Stimulated activated CD8-positive, alpha-beta memory T cell treated with anti-CD3 and anti-CD28 coated beads, Interleukin-12 subunit alpha, Interleukin-12 subunit beta, amount 100 ng/mL, for 1 hour (primary cell): ENCODE data around the gene PELO.
"Not testable (repeated sequence)": the region's sequence is repeated elsewhere in the genome, so short reads cannot be mapped to it uniquely, and the experiment has no call there.

Source experiments
- DNase-seq: peaks from one replicate; pipeline ENCODE4 v3.0.0-alpha.2; 2020; ENCODE audit warnings: low read depth

The PELO gene

DNA sequence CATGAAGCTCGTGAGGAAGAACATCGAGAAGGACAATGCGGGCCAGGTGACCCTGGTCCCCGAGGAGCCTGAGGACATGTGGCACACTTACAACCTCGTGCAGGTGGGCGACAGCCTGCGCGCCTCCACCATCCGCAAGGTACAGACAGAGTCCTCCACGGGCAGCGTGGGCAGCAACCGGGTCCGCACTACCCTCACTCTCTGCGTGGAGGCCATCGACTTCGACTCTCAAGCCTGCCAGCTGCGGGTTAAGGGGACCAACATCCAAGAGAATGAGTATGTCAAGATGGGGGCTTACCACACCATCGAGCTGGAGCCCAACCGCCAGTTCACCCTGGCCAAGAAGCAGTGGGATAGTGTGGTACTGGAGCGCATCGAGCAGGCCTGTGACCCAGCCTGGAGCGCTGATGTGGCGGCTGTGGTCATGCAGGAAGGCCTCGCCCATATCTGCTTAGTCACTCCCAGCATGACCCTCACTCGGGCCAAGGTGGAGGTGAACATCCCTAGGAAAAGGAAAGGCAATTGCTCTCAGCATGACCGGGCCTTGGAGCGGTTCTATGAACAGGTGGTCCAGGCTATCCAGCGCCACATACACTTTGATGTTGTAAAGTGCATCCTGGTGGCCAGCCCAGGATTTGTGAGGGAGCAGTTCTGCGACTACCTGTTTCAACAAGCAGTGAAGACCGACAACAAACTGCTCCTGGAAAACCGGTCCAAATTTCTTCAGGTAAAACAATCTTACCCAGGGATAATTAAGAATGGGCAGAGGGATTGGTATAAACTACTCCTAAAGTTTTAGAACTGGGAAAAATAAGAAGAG lies 12.9 kb downstream of the PELO start:
- DNase-seq, result no peak

DNA sequence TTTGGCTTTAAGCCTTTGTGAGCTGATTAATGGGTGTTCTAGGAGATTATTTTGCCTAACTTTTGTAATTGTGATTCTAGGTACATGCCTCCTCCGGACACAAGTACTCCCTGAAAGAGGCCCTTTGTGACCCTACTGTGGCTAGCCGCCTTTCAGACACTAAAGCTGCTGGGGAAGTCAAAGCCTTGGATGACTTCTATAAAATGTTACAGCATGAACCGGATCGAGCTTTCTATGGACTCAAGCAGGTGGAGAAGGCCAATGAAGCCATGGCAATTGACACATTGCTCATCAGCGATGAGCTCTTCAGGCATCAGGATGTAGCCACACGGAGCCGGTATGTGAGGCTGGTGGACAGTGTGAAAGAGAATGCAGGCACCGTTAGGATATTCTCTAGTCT lies 13.6 kb downstream of the PELO start:
- DNase-seq, result no peak

DNA sequence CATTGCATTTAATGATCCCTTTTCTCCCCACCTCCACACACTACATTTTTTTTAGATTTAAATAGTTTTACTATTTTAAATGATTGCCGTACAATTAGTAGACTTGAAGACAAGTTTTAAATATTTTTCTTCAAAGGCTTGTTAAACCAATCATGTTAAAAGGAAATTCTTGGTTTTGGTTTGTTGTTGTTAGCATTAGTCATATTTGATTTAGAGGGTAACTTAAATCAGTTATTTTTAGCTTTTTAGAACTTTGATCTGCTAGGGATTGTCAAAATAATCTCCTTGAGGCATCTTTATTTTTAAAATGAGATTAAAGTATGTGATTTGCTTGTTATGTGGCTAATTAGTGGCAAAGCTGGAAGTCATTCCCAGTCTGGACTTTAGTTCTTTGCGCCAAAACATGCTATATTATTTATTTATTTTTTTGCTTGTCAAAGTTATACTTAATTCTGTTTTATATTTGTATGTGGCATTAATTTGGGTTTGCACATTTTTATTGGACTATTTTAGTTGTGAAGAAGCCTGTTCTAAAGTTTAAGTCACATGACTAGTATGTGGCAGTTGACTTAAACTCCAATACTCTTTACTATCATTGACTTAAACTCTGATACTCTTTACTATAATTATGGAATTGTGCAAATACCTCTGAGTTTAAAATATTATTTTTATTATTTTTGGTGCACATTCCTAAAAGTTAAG lies 14.7 kb downstream of the PELO start:
- no peak for DNase-seq

DNA sequence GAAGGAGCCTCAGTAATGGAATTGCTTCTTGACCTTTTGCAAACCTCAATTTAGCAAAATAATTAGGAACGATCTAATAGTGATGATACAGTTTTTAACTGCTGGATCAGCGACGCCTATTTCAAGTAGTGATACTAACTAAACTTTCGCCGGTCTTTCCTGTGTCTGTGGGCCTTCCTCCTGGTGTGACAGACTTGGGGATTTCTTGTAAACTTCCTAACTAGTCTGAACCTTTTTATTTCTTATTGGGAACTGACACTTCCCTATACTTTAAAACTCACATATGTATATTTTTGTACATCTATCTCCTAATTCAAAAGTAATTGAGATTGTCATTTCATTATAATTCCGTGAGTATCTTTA lies 15.2 kb downstream of the PELO start:
- no peak for DNase-seq

DNA sequence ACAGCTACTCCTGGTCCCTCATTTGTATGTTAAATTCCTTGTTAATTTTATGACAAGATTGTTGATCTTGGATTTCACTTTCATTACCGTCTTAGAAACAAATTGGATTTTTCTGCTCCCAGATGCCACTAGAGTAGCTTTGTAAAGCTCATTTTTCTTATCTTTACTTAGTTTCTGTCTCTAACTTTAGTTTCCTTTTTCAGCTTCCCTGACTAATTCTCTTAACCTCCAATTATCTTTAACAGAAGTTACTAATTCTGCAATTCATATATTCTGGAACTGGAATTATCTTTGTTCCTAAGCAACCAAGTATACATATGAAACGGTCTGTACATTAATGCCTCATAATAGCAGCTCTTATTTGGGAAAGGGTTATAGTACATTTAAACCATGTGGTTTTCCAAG lies 16.7 kb downstream of the PELO start:
- no peak for DNase-seq

DNA sequence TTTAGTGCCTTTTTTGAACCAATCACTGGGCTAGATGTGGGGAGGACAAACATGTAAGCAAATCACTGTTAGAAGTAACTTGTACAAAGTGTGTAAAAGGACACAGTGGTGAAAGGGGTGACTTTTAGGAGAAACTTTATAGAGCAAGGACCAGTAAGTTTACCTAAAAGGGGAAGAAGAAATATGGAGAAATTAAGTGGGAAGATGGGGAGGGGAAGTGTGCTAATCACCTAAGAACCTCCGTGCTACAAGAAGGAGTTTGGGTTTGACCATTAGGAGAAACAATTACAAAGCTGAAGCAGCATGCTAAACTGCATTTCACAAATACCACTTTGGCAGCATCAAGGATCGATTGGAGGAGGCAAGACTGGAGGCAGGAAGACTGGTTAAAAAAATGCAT lies 17.3 kb downstream of the PELO start:
- no peak for DNase-seq

DNA sequence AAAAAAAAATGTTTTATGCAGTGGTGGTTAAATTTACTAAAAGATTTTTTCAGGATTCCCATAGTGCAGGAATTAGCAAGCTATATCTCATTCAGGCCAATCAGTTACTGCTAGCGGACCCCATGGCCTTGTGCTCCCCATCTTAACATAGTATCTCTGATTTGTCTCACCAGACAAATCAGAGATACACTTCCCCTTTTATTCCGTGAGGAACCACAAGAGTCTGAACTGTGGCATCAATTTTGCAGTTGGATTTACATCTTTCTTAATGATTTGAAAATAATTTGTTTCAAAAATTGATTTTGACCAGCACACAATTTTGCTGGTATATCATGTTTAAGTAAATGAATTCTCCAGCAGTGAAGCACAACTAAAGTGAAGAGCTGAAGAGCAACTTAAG lies 17.9 kb downstream of the PELO start:
- no peak for DNase-seq

DNA sequence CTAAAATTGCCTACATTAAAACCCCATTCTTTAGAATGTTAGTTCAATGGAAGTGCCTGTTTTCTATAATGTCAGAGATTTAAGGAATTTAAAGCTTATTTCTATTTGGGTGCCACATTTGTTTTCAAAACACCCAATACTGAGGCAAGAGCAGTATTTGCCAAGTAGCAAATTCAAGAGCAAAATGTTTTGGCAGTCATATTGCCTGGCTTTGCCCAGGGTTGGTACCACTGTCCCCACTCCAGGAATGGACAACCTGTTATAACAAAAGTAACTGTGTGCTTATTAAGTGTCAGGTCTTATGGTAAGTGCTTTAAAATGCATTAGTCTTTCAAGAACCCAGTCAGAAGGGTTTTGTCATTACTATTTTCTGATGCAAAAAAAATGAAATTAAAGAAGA lies 19.3 kb downstream of the PELO start:
- no peak for DNase-seq

DNA sequence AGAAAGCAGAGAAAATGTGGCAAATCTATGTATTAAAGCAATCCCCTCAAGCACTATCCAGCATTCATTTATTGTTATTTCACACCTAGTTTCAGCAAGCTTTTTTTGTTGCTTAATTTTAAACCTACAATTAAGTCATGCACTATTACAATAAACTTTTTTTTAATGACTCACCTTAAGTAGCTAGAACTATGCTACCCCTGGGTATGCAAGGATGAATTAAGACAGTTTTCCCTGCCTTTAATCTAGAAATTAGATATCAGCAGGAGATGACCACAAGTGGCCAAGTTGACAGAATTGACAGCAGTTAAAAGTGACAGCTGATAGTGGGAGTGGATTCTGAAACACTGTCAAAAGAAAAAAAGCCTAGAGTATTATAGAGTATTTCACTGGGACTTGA lies 20.0 kb downstream of the PELO start:
- no peak for DNase-seq

DNA sequence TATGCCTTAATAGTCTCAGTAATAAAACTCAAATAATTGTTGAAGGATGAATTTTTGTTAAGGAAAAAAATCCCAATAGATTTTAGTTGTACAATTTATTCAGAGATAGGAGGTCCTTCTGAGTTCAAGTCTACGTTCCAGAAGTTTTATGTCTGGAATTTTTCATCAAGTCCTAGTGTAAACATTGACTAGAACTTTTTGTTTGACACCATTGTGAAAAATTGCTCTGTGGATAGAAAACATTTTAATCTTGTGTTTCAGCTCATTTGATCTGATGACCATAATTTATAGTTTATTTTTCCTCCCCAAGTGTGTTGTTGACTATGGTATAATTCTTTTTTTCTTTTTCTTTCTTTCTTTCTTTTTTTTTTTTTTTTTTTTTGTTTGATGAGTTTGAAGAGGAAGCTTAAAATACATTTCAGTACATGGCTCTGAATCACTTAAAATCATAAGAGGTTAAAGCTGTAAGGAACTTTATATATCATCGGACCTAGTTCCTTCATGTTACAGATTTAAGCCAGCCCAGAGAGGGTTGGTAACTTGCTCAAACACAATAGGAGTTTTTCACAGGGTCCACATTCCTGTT lies 20.7 kb downstream of the PELO start:
- DNase-seq, result no peak

DNA sequence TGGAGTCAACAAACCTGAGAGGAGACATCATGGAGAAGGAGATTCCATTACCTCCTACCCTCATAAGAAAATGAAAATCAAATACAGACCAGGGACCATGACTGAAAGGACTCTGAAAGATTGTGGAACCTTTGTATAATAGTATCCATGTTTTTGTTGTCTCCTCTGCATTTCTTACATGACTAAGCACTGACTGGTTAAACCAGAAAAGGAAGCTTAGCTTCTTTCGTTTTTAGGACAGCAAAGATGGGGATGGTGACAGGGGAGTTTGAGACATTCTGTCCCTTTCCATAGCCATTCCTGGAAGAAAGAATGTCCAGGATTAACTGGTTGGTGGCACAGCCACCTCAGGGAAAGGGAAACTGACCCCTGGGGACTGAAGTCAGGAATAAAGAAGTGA lies 22.2 kb downstream of the PELO start:
- no peak for DNase-seq

DNA sequence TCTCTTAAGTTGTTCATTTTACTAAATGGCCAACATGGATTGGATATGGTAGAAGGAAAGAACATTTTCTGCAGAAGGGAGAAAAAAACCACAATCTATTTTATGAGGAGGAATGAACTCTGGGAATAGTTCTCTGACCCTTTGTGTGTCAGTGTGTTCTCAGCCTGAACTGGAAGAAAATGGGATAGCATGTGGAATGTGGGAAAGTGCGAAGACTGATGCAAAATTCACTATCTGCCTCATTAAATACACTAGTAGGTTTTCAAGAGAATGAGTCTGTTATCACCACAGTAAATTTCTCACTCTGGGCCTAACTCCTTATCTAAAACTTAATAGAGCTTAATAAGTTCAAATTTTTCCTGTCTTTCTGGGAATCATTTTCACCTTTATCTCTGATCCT lies 22.7 kb downstream of the PELO start:
- no peak for DNase-seq

DNA sequence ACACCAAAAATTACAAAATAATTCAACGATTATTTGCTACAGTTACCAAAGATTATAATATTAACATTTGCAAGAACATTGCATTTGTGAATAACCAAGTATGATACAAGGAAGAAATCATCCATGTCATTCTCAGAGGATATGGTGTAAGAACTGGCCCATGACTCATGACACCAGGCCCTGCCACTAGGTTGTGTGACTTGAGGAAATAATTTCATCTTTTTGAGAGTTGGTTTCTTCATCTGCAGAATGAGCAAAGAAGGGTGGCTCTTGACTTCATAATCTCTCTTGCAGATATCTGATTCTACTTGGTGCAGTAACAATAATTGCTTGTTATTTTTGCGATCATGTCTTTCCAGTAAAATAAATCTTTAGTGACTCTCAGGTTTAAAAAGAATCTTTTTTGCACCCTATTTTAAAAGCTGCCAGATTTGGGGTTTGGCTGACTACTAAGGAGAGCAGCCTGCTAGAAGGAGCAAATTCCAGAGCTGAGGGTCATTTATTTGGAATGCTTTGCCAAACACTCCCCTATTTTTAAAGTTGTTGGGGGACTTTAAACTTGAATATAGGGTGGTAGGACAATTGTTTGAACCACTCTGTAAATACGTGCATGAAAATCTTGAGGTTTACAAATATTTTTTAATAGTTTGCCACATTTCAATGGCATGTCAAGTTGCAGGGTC lies 23.5 kb downstream of the PELO start:
- no peak for DNase-seq

DNA sequence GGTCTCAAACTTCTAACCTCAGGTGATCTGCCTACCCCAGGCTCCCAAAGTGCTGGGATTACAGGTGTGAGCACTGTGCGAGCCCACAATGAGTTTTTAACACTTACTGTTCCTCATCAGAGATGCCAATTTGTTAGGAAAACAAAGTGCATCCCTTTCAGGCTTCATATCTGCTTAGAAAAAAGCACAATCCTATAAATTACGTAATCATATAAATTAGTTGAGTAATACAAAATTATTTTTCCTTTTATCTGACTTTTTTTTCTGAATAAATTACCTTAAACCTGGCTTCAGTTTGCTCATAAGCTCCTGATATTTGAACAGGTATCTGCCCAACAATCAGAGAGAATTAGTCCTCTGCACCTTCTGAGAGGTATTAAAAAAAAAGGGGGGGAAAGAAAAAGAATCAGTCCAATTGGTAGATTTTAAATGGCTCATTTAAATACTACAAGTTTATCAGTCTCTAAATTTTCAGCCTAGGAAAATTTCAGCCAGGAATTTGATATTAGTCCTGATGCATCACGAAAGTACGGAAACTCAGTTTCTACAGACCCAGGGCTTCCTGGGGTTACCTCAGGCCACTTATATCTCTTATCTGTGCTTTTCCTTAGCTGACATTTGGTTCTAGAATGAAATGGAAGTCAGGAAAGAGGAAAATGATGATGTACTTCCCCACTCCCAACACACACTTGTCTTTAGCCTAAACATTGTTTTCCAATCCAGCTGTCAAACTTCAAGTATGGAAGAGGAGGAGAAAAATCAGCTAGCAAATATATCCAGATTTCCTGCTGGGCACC lies 26.8 kb downstream of the PELO start:
- DNase-seq, result no peak

DNA sequence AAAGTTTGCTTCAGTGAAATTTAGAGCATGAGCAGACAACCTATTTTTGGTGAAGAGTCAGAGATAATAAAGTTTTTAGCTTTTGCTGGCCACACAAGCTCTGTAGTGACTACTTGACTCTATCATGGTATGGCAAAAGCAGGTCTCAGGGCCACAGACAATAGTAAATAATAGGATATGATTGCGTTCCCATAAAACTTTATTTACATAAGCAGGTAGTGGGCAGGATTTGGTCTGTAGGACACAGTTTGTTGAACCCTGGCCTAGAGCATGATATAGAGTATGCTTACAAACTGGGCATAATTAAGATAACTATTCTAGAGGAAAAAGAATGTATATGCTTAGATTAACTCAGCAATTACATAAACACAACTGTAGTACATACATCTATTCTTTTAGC lies 30.1 kb downstream of the PELO start:
- DNase-seq, result no peak

DNA sequence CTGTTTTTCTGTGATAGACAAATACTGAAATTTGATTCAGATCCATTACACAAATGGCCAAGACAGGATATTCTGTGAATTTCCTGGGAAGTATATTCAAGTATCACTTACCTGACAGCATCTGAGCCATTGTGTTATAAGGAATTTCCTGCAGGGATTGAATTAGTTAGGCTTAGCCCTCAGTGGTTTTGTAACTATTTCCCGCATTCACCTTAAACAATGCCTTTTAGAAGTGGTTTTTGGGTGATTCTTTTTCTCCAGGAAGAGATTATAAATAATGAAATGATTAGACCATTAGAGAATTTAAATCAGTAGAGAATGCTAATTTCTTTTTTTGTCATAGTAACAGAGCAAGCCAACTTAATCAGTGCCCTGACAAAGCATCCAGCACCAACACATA lies 30.6 kb downstream of the PELO start:
- no peak for DNase-seq

DNA sequence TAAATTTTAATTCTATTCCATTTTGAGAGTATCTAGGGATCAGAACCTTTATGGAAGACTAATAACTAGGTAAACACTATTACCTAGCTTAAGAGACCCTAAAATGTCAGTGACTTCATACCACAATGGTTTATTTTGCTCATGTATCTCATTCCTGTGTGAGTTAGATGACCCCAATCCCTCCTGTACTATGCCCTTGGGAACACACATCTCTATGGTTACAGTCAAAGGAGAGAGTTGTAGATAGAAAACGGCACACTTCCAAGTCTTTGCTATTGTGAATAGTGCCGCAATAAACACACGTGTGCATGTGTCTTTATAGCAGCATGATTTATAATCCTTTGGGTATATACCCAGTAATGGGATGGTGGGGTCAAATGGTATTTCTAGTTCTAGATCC lies 31.1 kb downstream of the PELO start:
- DNase-seq, result not testable (repeated sequence)

DNA sequence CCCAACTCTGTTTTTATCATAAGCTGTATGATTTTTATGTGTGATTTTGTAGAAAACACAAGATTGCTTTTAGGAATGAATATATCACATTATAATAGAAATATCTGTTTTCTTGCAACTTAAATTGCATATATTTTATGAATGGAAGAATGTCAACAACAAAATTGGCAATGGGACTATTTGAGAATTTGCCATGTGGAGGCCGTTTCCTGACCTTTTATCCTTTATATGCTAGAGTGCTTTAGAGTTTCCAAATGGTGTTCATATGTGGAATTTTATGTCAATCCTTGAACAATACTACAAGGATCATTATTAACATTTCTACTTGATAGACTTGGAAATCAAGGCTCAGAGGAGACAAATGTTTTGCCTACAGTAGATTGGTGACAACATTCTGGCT lies 34.2 kb downstream of the PELO start:
- DNase-seq, result no peak

DNA sequence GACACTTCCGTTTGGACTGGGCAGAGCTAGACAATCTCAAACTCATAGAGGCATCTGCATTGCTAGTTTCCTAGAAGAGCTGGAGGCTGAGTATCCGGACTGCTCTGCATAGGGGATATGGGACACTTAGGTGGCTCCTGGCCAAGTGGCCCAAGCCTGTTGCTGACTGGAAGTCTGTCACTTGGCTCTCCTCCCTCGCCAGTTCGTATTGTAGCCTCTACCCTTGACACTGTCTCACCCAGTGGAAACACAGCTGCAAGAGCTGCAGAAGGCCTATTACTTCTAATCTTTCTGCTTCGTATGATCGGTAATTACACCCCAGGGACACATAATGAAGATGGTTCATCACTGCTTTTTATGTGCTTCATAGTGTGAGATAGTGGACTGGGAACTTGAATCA lies 34.7 kb downstream of the PELO start:
- DNase-seq, result no peak

DNA sequence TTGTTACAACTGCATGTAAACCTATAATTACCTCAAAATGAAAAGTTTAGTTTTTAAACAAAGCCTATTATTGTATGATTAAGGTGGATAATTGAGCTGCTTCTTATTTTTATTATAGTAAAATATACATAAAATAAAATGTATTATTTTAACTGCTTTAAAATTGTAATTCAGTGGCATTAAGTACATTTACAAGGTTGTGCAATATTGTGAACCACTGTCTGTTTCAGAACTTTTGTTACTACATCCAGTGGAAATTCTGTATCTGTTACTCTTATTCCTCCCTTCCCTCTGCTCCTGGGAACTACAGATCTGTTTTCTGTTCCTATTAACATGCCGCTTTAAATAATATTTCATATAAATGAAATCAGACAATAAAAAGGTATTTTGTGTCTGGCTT lies 37.1 kb downstream of the PELO start:
- DNase-seq, result no peak

DNA sequence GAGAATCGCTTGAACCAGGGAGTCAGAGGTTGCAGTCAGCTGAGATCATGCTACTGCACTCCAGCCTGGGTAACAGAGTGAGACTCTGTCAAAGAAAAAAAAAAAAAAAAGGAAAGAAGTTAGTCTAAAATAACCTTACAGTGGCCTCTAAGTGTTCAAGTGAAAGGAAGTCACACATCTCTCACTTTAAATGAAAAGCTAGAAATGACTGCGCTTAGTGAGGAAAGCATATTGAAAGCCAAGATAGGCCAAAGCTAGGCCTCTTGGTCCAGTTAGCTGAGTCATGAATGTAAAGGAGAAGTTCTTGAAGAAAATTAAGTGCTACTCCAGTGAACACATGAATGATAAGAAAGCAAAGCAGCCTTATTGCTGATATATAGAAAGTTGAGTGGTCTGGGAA lies 38.1 kb downstream of the PELO start:
- no peak for DNase-seq

DNA sequence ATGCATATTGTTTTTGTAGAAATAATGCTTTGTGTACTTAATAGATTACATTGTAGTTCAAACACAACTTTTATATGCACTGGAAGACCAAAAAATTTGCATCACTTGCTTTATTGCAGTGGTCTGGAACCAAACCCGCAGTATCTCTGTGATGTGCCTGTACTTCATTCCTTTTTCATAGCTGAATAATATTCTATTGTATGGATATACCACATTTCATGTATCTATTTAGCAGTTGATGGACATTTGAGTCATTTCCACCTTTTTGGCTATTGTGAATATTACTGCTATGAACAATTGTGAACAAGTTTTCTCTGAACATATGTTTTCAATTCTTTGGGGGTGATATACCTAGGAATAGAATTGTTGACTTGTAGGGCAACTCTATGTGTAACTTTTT lies 40.1 kb downstream of the PELO start:
- no peak for DNase-seq
